Measurements from ENCODE around the gene NEK3.
"Not testable (repeated sequence)": the region's sequence is repeated elsewhere in the genome, so short reads cannot be mapped to it uniquely, and the experiment has no call there.

Gene NEK3

GRCh38 chr13:52109116-52109670 is 50.2 kb downstream of the NEK3 start:
- no peak for DNase-seq

GRCh38 chr13:52105841-52106240 is 53.6 kb downstream of the NEK3 start:
- DNase-seq = no peak

DNA sequence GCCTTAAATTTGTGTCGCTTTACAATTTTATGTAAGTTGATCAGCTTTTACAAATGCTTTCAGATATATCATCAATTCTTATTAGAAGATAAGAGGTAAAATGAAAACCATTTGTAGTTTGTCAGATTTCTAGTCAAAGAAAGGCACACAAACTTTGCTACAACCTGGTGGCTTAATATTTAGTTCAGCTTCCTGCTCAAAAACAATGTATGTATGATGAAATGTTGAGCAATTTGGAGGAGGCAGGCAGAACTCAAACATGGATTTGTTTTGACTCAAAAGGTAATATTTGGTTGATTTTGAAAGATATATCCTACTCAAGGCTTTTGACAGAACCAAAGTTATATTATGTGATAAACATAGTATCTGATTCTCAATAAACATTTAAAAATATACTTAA is 54.8 kb downstream of the NEK3 start:
- DNase-seq = peak in 1 of 2 donors; percentile 26

DNA sequence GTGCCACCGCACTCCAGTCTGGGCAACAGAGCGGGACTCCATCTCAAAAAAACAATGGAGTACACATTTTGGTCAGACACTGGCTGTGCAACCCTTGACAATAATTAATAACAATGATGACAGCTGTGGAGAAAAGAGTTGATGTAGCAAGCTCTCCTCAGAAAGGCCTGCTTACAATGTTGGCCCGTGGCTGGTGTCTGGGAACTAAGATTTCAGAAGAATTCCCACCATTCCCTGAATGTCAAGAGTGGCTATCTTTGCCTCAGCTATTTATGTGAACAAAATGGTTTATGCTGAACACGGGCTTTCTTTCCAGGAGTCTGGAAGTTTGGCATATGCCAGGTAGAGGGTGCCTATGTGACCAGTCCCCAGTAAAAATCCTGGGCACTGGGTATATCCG is 56.0 kb downstream of the NEK3 start:
- no peak for DNase-seq

DNA sequence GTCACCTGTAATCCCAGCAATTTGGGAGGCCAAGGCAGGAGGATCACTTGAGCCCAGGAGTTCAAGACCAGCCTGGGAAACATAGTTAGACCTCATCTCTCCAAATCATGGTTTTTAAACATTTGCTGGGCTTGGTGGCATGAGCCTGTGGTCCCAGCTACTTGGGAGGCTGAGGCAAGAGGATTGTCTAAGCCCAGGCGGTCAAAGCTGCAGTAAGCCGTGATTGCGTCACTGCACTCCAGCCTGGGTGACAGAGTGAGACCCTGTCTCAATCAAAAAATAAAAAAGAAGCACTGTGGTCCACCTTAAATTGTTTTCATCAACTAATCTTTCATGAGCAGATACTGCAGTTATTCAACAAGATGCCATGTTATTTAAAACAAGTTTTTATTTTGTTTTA is 57.0 kb downstream of the NEK3 start:
- DNase-seq = not testable (repeated sequence)

DNA sequence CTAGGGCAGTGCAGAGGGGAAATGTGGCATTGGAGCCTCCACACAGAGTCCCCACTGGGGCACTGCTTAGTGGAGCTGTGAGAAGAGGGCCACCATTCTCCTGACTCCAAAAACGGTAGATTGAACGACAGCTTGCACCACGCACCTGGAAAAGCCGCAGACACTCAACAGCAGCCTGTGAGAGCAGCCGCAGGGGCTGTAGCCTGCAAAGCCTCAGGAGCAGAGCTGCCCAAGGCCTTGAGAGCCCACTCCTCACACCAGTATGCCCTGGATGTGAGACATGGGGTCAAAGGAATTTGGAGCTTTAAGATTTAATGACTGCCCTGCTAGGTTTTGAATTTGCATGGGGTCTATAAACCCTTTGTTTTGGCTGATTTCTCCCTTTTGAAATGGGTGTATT is 62.2 kb downstream of the NEK3 start:
- no peak for DNase-seq

GRCh38 chr13:52096748-52097147 is 62.6 kb downstream of the NEK3 start:
- no peak for DNase-seq

GRCh38 chr13:52096062-52096461 is 63.3 kb downstream of the NEK3 start:
- DNase-seq = no peak

- no peak for DNase-seq
These were observed 67.3 kb downstream of the NEK3 start for GRCh38 chr13:52092087-52092486.

DNA sequence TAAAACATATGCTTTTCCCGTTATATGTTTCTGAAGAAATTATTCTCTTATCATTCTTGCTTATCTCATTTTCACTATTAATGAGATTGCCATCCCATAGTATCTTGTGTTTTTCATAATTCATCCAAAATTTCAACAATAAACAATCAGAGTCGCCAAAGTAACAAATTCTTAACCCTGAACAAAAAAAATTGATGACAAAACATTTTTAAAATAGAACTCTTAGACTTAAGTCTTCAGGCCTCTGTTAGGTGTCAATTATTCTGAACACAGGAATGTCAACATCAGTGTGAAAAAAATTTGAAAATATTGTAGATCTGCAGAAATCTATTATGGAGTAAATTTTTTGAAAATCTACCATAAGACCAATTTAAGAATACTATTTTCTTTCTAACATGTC is 67.9 kb downstream of the NEK3 start:
- no peak for DNase-seq

- DNase-seq = no peak
These were observed 74.0 kb downstream of the NEK3 start for GRCh38 chr13:52085421-52085820.

- DNase-seq = not testable (repeated sequence)
These were observed 74.4 kb downstream of the NEK3 start for GRCh38 chr13:52084981-52085380.

All from inflammatory macrophage (primary cell).